Activated CD4-positive, alpha-beta T cell treated with anti-CD3 and anti-CD28 coated beads, Interleukin-2, amount 10 ng/mL, durations not matched to agents 24 days and 14 days (primary cell): Measurements from ENCODE around the gene PARD3. TPM values are rescaled to one million over a fixed set of nuclear protein-coding genes. Genes with fewer than 3 reads are reported as not detected.

ENCODE experiments used
- DNase-seq: peaks from one replicate; pipeline ENCODE4 v3.0.0; 2022
- H3K27ac Mint-ChIP-seq: one replicate; pipeline ENCODE4 v1.8.0; 2022; ENCODE audit warnings: mild to moderate bottlenecking, mixed read lengths
- H3K27me3 Mint-ChIP-seq: one replicate; pipeline ENCODE4 v1.8.0; 2022; ENCODE audit warnings: mixed read lengths
- H3K36me3 Mint-ChIP-seq: one replicate; pipeline ENCODE4 v1.8.0; 2022; ENCODE audit warnings: low read depth, mild to moderate bottlenecking, mixed read lengths
- H3K4me1 Mint-ChIP-seq: one replicate; pipeline ENCODE4 v1.8.0; 2021; ENCODE audit warnings: mixed read lengths
- H3K4me3 Mint-ChIP-seq: one replicate; pipeline ENCODE4 v1.8.0; 2022; ENCODE audit warnings: mild to moderate bottlenecking, moderate library complexity, mixed read lengths
- H3K9me3 Mint-ChIP-seq: one replicate; pipeline ENCODE4 v1.8.0; 2021; ENCODE audit warnings: mixed read lengths
- intact Hi-C: fragments of 100-400 bp; cut with micrococcal nuclease; formaldehyde crosslinking; loops from one replicate; pipeline ENCODE4 v1.15.1; 2023
- total RNA-seq: library from RNA; stranded (reverse); gene quantifications from 2 replicates; pipeline ENCODE4 v1.2.3, GENCODE V29; 2022

PARD3 gene
- total RNA-seq, 1 donor from 2014 or later: 2.9 TPM

DNA sequence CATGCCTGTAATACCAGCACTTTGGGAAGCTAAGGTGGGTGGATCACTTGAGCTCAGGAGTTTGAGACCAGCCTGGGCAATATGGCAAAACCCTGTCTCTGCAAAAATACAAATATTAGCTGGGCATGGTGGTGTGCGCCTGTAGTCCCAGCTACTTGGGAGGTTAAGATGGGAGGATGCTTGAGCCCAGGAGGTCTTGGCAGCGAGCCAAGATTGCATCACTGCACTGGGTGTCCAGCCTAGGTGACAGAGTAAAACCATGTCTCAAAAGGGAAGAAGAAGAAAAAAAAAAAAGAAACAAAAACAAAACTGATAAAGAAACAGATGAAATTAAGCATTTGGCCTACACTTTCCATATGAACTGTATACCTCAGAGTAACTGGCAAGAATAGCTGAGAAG is 319.2 kb downstream of the PARD3 start:
- no peak for DNase-seq
- H3K36me3 Mint-ChIP-seq: no peaks in the 10 kb centered on the region
- intact Hi-C loops: no loop called here
- H3K9me3 Mint-ChIP-seq: no peaks in the 10 kb centered on the region
- no peaks in the 10 kb centered on the region for H3K4me1 Mint-ChIP-seq
- H3K27me3 Mint-ChIP-seq: no peaks in the 10 kb centered on the region
- H3K27ac Mint-ChIP-seq: no peak overlapping the region
- H3K4me3 Mint-ChIP-seq: no peak overlapping the region

DNA sequence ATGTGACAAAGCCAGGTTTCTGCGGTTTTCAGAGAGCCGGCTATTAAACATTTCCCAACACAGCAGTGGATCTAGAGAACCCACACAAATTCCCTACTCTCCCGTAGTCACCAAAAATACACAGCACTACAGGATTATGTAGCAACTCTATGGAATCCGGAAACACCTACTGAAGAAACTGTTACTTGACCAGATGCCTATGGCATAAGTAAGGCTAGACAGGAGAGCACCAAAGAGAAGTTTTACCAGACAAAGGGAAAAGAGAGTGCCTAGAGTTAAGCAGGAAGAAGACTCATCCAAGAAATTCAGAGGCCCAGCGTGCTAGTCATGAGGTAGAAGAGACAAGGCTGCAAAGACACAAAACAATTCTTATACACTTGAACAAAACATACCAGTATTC is 321.1 kb downstream of the PARD3 start:
- Mint-ChIP-seq H3K4me1 (no peaks in the 10 kb centered on the region), H3K27ac (no peak overlapping the region), H3K9me3 (no peaks in the 10 kb centered on the region), H3K27me3 (no peaks in the 10 kb centered on the region), H3K36me3 (no peaks in the 10 kb centered on the region), H3K4me3 (no peak overlapping the region)
- no peak for DNase-seq
- intact Hi-C loops: no loop called here

DNA sequence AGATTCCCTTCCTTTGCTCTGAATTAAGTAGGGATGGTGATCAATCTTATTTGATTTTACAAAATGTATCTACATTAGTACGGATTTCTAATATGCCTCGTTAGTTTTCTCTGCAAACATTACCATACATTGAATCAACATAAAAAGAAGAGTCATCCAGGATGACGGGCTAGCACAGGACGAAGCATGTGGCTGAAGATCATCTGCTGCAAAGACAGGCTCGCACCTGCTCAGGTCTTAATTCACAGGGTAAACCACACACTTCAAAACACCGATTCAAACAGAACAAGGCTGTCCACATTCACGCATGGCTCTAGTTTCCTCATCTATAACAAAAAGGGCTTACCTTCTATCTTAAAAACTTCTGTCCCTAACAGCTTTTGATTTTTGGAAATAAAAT is 323.0 kb downstream of the PARD3 start:
- intact Hi-C loops: no loop called here
- DNase-seq: no peak
- H3K9me3 Mint-ChIP-seq: no peaks in the 10 kb centered on the region

GRCh38 chr10:34491678-34492077 is 323.4 kb downstream of the PARD3 start:
- H3K4me3 Mint-ChIP-seq: no peak overlapping the region
- H3K27ac Mint-ChIP-seq: no peak overlapping the region
- no peaks in the 10 kb centered on the region for H3K36me3 Mint-ChIP-seq
- DNase-seq: no peak
- intact Hi-C loops: no loop called here
- no peaks in the 10 kb centered on the region for H3K4me1 Mint-ChIP-seq
- H3K27me3 Mint-ChIP-seq: no peaks in the 10 kb centered on the region
- no peaks in the 10 kb centered on the region for H3K9me3 Mint-ChIP-seq

More for the DNA sequence above, 323.0 kb downstream of the PARD3 start:
- Mint-ChIP-seq H3K4me3 (no peak overlapping the region), H3K4me1 (no peaks in the 10 kb centered on the region), H3K27ac (no peak overlapping the region), H3K36me3 (no peaks in the 10 kb centered on the region), H3K27me3 (no peaks in the 10 kb centered on the region)

GRCh38 chr10:34489973-34490745 is 324.9 kb downstream of the PARD3 start:
- H3K4me3 Mint-ChIP-seq: no peak overlapping the region
- no peaks in the 10 kb centered on the region for H3K36me3 Mint-ChIP-seq
- no peaks in the 10 kb centered on the region for H3K9me3 Mint-ChIP-seq
- intact Hi-C loops: no loop called here
- no peaks in the 10 kb centered on the region for H3K27me3 Mint-ChIP-seq
- H3K27ac Mint-ChIP-seq: no peak overlapping the region
- H3K4me1 Mint-ChIP-seq: no peaks in the 10 kb centered on the region
- no peak for DNase-seq

DNA sequence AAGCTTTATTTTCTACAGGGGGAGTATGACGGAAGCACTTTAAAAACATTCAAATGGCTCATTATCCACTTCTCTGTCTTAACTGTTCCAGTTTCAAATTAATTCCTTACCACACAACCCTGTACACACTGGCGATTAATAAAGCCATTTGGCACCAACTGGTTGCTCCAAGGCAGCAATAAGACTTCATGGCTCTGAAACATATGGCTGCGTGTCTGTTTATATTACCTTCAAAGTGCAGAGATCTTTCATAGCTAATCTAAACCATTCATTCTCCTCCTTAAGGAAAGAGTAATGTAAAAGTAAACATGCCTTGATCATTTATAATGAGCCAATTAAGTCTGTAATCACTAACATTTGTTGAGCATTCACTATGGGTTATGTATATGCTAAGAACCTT is 325.7 kb downstream of the PARD3 start:
- Mint-ChIP-seq H3K4me1 (no peaks in the 10 kb centered on the region), H3K36me3 (no peaks in the 10 kb centered on the region), H3K4me3 (no peak overlapping the region), H3K9me3 (no peaks in the 10 kb centered on the region), H3K27me3 (no peaks in the 10 kb centered on the region), H3K27ac (no peak overlapping the region)
- intact Hi-C loops: no loop called here
- DNase-seq: no peak

DNA sequence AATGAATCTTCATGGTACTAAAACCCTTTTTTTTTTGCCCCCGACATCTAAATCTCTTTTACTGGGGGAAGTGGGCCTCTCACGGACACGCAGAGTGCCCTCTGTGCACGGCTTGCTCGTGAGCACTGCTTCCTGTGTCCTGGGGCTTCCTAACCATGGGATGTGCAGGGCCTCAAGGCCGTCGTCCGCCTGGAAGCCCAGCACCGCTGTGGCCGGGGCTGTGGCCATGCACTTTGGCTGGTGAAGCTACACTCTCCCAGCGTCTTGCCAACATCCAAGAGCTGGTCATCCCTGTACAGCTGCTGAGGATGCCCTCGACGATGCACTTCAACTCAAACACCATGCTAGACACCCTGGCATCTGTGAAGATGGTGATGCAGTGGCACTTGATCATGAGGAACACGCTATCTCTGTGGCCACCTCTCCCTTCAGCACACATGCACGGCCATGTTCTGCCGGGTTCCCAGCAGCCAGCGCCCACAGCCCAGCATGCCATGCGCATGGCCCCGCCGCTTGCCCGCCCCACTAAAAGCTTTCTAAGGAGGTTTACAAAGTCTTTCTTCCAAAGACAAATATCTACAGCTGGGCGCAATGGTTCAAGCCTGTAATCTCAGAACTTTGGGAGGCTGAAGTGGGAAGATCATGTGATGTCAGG is 326.5 kb downstream of the PARD3 start:
- DNase-seq: no peak
- H3K9me3 Mint-ChIP-seq: no peaks in the 10 kb centered on the region
- no peaks in the 10 kb centered on the region for H3K27me3 Mint-ChIP-seq
- no peak overlapping the region for H3K27ac Mint-ChIP-seq
- H3K4me1 Mint-ChIP-seq: no peaks in the 10 kb centered on the region
- intact Hi-C loops: no loop called here
- H3K4me3 Mint-ChIP-seq: no peak overlapping the region
- no peaks in the 10 kb centered on the region for H3K36me3 Mint-ChIP-seq

GRCh38 chr10:34486008-34486407 is 329.1 kb downstream of the PARD3 start:
- Mint-ChIP-seq H3K9me3 (no peaks in the 10 kb centered on the region), H3K27ac (no peak overlapping the region), H3K36me3 (no peaks in the 10 kb centered on the region), H3K4me1 (no peaks in the 10 kb centered on the region), H3K27me3 (no peaks in the 10 kb centered on the region), H3K4me3 (no peak overlapping the region)
- intact Hi-C loops: no loop called here
- DNase-seq: no peak

- H3K4me1 Mint-ChIP-seq: no peaks in the 10 kb centered on the region
- no peak overlapping the region for H3K27ac Mint-ChIP-seq
- H3K36me3 Mint-ChIP-seq: no peaks in the 10 kb centered on the region
- no peak for DNase-seq
- no peaks in the 10 kb centered on the region for H3K27me3 Mint-ChIP-seq
- no peak overlapping the region for H3K4me3 Mint-ChIP-seq
- intact Hi-C loops: no loop called here
- H3K9me3 Mint-ChIP-seq: no peaks in the 10 kb centered on the region
Measured at GRCh38 chr10:34484164-34484563, 330.9 kb downstream of the PARD3 start.

- Mint-ChIP-seq H3K27me3 (no peaks in the 10 kb centered on the region), H3K27ac (no peak overlapping the region)
- intact Hi-C loops: no loop called here
Measured at GRCh38 chr10:34480345-34480744, 334.8 kb downstream of the PARD3 start.

DNA sequence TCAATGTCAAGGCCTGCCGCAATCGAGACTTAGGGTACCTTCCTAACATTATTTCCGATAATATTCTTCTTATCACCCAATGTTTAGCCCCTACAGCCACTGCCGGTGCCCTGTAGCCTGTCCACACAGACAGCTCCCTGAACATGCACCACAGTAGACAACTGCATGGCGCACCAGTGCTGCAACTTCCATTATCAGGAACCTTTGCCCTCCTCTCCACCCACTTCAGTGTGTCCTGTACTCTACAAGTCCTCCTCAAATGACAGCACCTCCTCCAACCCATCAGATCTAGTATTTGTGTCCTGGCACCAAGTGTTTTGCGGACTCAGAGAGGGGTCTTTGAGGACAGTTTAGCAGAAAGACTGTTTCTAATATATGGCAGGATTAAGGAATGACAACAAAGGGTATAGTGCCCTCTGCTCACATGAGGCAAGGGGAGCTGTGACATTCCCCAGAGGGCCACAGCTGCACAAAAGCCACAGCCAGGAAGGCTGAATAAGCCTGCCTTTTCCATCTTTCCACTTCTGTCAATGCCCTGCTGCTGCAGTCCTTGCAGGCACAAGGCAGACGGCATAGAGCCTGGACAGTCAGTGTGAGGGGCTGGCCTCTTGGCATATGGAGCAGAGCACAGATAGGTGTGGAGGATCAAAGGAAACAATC is 335.4 kb downstream of the PARD3 start:
- Mint-ChIP-seq H3K27me3 (no peaks in the 10 kb centered on the region), H3K27ac (no peak overlapping the region), H3K9me3 (no peaks in the 10 kb centered on the region), H3K4me1 (no peaks in the 10 kb centered on the region), H3K4me3 (no peak overlapping the region), H3K36me3 (no peaks in the 10 kb centered on the region)
- DNase-seq: no peak
- intact Hi-C loops: no loop called here

More at GRCh38 chr10:34480345-34480744, 334.8 kb downstream of the PARD3 start:
- H3K4me3 Mint-ChIP-seq: no peak overlapping the region
- DNase-seq: no peak
- no peaks in the 10 kb centered on the region for H3K36me3 Mint-ChIP-seq
- no peaks in the 10 kb centered on the region for H3K9me3 Mint-ChIP-seq
- no peaks in the 10 kb centered on the region for H3K4me1 Mint-ChIP-seq

DNA sequence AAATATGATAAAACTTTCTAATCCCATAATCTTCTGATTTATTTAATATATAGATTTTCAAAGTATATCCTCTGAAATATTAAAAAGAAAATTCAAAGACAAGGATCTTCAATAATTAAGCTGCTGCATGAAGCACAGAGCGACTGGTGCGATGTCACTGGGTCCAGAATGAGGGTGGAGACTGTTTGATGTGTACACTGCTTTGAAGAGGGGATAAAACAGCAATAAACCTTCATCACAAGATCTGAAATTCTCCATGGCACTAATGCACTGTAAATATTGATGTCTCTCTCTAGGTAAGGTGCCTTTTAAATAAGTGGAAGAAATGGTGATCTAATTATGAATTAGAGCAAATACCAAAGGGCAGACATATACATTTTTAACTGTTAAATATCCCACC is 337.8 kb downstream of the PARD3 start:
- Mint-ChIP-seq H3K36me3 (no peaks in the 10 kb centered on the region), H3K4me1 (no peaks in the 10 kb centered on the region), H3K4me3 (no peak overlapping the region), H3K27ac (no peak overlapping the region), H3K27me3 (no peaks in the 10 kb centered on the region), H3K9me3 (no peaks in the 10 kb centered on the region)
- intact Hi-C loops: no loop called here
- no peak for DNase-seq

DNA sequence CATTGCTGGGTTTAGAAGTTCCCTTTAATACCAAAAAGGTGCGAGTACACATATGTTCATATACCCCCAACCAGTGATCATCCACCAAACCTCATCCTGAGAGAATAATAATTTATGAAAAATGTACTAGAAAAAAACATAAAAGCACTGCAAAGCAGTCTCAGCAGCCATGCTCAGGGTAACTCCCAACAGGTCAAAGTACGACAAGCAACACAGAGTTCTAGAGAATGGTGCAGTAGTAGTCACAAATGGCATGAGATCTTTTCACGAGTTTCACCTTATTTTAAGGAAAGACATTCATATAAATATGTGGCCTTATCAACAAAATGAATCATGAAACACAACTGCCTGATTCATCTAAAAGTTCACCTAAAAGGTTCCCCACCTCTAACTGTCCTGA is 338.5 kb downstream of the PARD3 start:
- Mint-ChIP-seq H3K27me3 (no peaks in the 10 kb centered on the region), H3K9me3 (no peaks in the 10 kb centered on the region), H3K36me3 (no peaks in the 10 kb centered on the region), H3K4me1 (no peaks in the 10 kb centered on the region), H3K27ac (no peak overlapping the region), H3K4me3 (no peak overlapping the region)
- no peak for DNase-seq
- intact Hi-C loops: no loop called here

DNA sequence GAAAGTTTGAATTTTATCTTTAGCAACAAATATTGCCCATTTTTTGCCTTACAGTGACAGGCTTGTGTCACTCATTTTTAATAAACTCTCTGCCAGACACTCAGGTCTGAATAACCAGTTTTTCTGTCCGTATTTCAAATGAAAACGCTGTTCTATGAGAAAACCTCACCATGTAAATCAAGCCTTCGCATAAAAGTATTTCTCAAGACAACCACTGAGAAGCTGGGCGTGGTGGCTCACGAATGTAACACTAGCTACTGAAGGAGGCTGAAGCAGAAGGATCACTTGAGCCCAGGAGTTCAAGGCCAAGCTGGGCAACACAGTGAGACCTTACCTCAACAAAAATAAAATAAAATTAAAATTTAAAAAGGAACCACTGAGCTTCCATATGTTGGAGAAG is 339.3 kb downstream of the PARD3 start:
- Mint-ChIP-seq H3K27ac (no peak overlapping the region), H3K4me1 (no peaks in the 10 kb centered on the region), H3K4me3 (no peak overlapping the region), H3K27me3 (no peaks in the 10 kb centered on the region), H3K9me3 (no peaks in the 10 kb centered on the region), H3K36me3 (no peaks in the 10 kb centered on the region)
- no peak for DNase-seq
- intact Hi-C loops: no loop called here
